Thyroid gland (tissue), 4 donors: ENCODE data around the gene ACTL6B. TPM values are rescaled to one million over a fixed set of nuclear protein-coding genes. Genes with fewer than 3 reads are reported as not detected.
A peak's percentile ranks its signal among the peaks of the same experiment; 100 is the strongest.

Experiments used
- DNase-seq, 2 donors: peaks; one replicate each; pipeline ENCODE4 v3.0.0-alpha.2; 2019
- H3K27ac ChIP-seq, 3 donors: fragments of 200-600 bp; sonication (generic); 1 replicate in 2 of 3; 2 replicates in 1 of 3; pipeline ENCODE4 v1.5.1; 2016 to 2019; ENCODE audit warnings: mild to moderate bottlenecking in 1 of 3, moderate library complexity in 1 of 3
- H3K27me3 ChIP-seq: fragments of 200-600 bp; sonication (generic); one replicate; pipeline ENCODE4 v1.5.1; 2019
- H3K36me3 ChIP-seq, 2 donors: fragments of 200-600 bp; sonication (generic); one replicate each; pipeline ENCODE4 v1.5.1; 2016 to 2019
- H3K4me1 ChIP-seq, 2 donors: fragments of 200-600 bp; sonication (generic); one replicate each; pipeline ENCODE4 v1.5.1; 2017 to 2019
- H3K4me3 ChIP-seq, 3 donors: fragments of 200-600 bp; sonication (generic); replicated peaks in 1 of 3; 1 replicate in 2 of 3; 2 replicates in 1 of 3; pipeline ENCODE4 v1.5.1; 2016; ENCODE audit warnings: mild to moderate bottlenecking in 1 of 3
- H3K9me3 ChIP-seq: fragments of 200-600 bp; sonication (generic); one replicate; pipeline ENCODE4 v1.5.1; 2017
- POLR2A ChIP-seq, 2 donors: fragments of 450-650 bp; IDR thresholded peaks; one replicate each; pipeline ENCODE4 v1.6.1; 2017; ENCODE audit warnings: antibody characterized with exemption in 2 of 2, mild to moderate bottlenecking in 2 of 2, moderate library complexity in 1 of 2
- WGBS, 2 donors: methylation state at CpG; one replicate each; pipeline ENCODE4 v1.1.5; 2017; 5-methylcytosine and 5-hydroxymethylcytosine counted together
- intact Hi-C: fragments of 100-400 bp; cut with DNase I; formaldehyde crosslinking; loops from one replicate; pipeline ENCODE4 v1.15.1; 2023
- total RNA-seq, 4 donors: library from RNA; depleted of rRNA; stranded (reverse); fragments of >200 nt; gene quantifications; one replicate each; pipeline ENCODE4 v1.2.3, GENCODE V29; 2016
- TF ChIP-seq, protein P1 (sequence below), 6 experiments: fragments of 200-600 bp in 3 of 6; fragments of 450-650 bp in 3 of 6; sonication (generic) in 3 of 6; IDR thresholded peaks; one replicate each; pipeline ENCODE4 v1.5.1; 2016 to 2019; ENCODE audit warnings: antibody characterized with exemption in 6 of 6, mild to moderate bottlenecking in 2 of 6, inconsistent platforms in 1 of 6, moderate library complexity in 1 of 6

Gene ACTL6B
- total RNA-seq, 4 donors from 2014 or later = 0.93 TPM; not detected in 3

DNA sequence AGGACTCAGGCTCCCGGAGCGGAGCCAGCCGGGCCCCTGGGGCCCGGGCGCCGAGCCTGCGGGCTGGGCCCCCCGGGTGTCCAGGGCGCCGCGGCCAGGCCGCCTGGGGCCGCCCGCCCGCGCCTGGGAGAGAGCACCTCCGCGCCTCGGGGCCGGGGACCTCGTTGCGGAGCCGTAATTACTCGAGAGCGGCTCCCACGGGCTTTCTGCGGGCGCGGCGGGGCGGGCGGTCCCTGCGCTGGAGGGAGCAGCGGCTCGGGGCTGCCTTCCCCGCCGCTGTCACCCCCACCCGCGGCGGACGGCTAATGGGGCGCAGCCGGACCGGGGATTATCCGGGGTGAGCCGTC is 18.8 kb upstream of the ACTL6B start:
- TF ChIP-seq POLR2A (IDR thresholded peaks at IDR 0.05) = no peak
- TF ChIP-seq, protein P1, sequence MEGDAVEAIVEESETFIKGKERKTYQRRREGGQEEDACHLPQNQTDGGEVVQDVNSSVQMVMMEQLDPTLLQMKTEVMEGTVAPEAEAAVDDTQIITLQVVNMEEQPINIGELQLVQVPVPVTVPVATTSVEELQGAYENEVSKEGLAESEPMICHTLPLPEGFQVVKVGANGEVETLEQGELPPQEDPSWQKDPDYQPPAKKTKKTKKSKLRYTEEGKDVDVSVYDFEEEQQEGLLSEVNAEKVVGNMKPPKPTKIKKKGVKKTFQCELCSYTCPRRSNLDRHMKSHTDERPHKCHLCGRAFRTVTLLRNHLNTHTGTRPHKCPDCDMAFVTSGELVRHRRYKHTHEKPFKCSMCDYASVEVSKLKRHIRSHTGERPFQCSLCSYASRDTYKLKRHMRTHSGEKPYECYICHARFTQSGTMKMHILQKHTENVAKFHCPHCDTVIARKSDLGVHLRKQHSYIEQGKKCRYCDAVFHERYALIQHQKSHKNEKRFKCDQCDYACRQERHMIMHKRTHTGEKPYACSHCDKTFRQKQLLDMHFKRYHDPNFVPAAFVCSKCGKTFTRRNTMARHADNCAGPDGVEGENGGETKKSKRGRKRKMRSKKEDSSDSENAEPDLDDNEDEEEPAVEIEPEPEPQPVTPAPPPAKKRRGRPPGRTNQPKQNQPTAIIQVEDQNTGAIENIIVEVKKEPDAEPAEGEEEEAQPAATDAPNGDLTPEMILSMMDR (IDR thresholded peaks at IDR 0.05) = no peak
- Histone ChIP-seq H3K4me3 (peak overlapping the region; percentile 27 to 93 (median 66)), H3K36me3 (peaks cover 25 to 32% of the 10 kb centered on the region in 2 donors), H3K9me3 (no peaks in the 10 kb centered on the region), H3K27me3 (no peaks in the 10 kb centered on the region), H3K27ac (peak overlapping the region; percentile 28 to 95 (median 91)), H3K4me1 (peaks cover 8 to 11% of the 10 kb centered on the region in 2 donors)
- intact Hi-C loops = no loop called here
- peak in 1 of 2 donors; percentile 34 for DNase-seq
- no CpG with 5 or more reads among the region's 46 CpGs for WGBS, 2 donors

DNA sequence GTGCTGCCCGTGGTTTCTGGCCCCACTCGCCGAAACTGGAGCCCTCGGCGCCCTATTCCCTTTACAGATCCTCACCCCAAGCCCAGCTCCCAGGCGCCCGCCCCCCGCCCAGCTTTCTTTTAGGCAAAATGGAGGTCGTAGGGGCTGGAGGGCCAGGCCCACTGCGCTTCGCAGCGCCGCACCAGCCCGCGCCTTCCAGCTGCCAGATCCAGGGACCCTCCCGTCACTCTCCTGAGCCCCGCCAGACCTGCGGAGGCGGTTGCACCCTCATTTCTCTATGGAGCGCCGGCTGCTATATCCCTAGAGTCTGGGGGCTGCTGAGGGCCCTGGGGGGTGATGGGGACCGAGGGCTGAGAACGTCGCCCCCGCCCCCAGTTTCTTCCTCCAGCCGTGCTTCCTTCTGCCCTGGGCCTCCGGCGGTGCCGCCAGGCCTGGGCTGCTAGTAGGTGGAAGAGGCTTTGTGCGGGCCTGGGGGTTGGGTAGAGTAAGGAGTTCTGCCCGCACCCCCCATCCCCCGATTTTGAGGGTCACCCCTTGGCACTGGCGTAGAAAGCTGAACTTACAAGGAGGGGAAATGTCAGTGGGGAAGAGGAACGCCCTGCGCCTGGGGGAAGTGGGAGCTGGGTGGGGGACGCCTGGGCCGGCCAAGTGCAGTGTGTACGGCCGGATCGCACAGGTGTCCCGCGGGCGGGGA is 18.3 kb upstream of the ACTL6B start:
- intact Hi-C loops = no loop called here
- no peaks in the 10 kb centered on the region for H3K27me3 ChIP-seq
- no peaks in the 10 kb centered on the region for H3K9me3 ChIP-seq
- peaks cover 25 to 30% of the 10 kb centered on the region in 2 donors for H3K36me3 ChIP-seq
- peak overlapping the region; percentile 91 to 95 (median 95) for H3K27ac ChIP-seq
- no peak for TF ChIP-seq POLR2A (IDR thresholded peaks at IDR 0.05)
- TF ChIP-seq, protein P1 (IDR thresholded peaks at IDR 0.05) = no peak
- WGBS, 2 donors = 0% methylated on average over 24 to 32 of the region's 43 CpGs
- peaks cover 8 to 11% of the 10 kb centered on the region in 2 donors for H3K4me1 ChIP-seq
- H3K4me3 ChIP-seq = peak overlapping the region; percentile 27 to 93 (median 66)
- peak; percentile 45 for DNase-seq

DNA sequence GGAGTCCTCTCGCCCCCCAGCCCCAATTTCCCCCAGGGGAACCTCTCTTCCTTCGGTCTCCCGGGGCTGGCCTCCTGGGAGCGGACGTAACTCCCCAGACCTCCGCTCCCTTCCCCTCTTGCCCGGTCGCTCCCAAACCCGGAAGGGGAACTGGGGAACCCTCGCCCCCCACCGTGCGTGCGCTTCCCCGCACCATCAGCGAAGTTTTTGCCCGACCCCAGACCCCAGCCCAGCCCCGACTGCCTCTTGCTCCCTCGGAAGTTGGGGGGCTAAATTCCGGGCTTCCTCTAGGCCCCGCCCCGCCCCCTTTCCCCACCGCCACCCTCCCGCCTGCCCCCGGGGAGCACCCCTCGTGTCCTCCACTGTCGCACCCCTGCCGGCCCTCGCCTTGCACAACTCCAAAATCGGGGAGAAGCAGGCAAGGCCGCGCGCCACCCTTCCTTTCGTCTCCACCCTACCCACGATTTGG is 17.7 kb upstream of the ACTL6B start:
- H3K4me1 ChIP-seq = peaks cover 8 to 11% of the 10 kb centered on the region in 2 donors
- peaks cover 24 to 25% of the 10 kb centered on the region in 2 donors for H3K36me3 ChIP-seq
- intact Hi-C loops = no loop called here
- peak overlapping the region; percentile 91 to 95 (median 95) for H3K27ac ChIP-seq
- 0 to 2% methylated on average over 9 to 25 of the region's 34 CpGs for WGBS, 2 donors
- DNase-seq = peak; percentile 40 to 43
- peak overlapping the region; percentile 27 to 93 (median 66) for H3K4me3 ChIP-seq
- H3K9me3 ChIP-seq = no peaks in the 10 kb centered on the region
- H3K27me3 ChIP-seq = no peaks in the 10 kb centered on the region
- TF ChIP-seq, protein P1 (IDR thresholded peaks at IDR 0.05) = no peak
- TF ChIP-seq POLR2A (IDR thresholded peaks at IDR 0.05) = no peak

DNA sequence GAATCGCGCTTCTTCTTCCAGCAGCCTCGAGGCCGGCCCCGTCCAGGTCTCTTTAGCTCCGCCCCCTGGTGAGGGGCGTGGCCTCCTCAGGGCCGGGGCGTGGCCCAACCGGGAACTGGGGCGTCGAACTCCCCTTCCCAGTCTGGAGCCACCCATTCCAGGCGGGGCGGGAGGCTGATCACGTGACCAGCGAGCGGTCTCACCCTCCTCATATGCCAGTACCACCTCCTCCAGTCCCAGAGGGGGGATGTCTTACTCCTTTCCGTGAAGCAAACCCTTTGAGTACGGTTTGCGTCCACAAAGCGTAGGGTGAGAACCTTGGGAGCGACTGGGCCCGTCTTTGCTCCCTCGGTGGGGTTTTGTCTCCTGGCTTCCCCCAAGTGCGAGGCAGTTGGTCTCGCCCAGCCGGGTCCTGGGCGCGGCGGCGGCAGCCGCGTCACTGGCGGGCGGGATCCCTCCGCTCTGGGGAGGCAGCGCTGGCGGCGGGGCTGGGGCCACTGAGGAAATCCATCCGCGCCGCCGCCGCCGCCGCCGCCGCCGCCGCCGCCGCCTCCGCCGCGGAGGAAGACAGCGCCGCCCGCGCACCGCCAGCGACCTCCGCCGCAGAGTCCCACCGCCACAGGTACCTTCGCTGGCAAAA is 17.2 kb upstream of the ACTL6B start, which contains the start of gene GNB2:
GNB2 (plus strand) TSS at position 439 of the 640 bp plus-strand sequence. CDS start 2,526 bp downstream, outside the sequence.
- peak within 1 kb of the TSS; percentile 27 to 93 (median 66) for H3K4me3 ChIP-seq
- TF ChIP-seq, protein P1 (IDR thresholded peaks at IDR 0.05) = peak in 2 of 6 experiments; percentile 31 to 38
- peak; percentile 78 to 89 for TF ChIP-seq POLR2A (IDR thresholded peaks at IDR 0.05)
- H3K9me3 ChIP-seq = no peaks in the 10 kb centered on the region
- peaks cover 19% of the 10 kb centered on the region in 2 donors for H3K36me3 ChIP-seq
- DNase-seq = peak; percentile 99 to 100
- intact Hi-C loops = no loop called here
- H3K27me3 ChIP-seq = no peaks in the 10 kb centered on the region
- H3K4me1 ChIP-seq = peaks cover 8 to 11% of the 10 kb centered on the region in 2 donors
- peak within 1 kb of the TSS; percentile 91 to 95 (median 95) for H3K27ac ChIP-seq
- WGBS, 2 donors = 0 to 1% methylated on average over 1 to 14 of the region's 65 CpGs
